Measurements from ENCODE around the gene GYS2.

Gene GYS2

DNA sequence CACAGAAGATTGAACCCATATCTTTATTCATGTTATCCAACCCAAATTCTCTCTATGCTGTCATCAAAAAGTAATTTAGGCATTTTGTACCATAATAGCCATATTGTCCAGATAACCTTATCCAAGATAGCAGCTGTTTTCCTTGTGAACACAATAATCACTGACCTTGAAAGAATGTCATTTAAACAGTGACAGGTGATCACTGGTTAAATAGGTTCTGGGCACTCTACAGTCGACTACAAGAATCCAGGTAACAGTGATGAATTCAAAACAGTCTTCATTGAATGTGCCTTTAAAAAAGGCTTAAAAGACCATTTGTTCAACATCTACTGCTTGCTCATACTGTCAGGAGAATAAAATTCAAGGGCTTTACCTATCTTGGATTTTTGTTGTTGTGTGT lies 83.1 kb downstream of the GYS2 start:
- H3K4me3 ChIP-seq (ENCODE audit: control insufficient read depth, low read depth, low read length) = no peak overlapping the region
- no peak for DNase-seq (ENCODE audit: low read depth)
- TF ChIP-seq, protein P1, sequence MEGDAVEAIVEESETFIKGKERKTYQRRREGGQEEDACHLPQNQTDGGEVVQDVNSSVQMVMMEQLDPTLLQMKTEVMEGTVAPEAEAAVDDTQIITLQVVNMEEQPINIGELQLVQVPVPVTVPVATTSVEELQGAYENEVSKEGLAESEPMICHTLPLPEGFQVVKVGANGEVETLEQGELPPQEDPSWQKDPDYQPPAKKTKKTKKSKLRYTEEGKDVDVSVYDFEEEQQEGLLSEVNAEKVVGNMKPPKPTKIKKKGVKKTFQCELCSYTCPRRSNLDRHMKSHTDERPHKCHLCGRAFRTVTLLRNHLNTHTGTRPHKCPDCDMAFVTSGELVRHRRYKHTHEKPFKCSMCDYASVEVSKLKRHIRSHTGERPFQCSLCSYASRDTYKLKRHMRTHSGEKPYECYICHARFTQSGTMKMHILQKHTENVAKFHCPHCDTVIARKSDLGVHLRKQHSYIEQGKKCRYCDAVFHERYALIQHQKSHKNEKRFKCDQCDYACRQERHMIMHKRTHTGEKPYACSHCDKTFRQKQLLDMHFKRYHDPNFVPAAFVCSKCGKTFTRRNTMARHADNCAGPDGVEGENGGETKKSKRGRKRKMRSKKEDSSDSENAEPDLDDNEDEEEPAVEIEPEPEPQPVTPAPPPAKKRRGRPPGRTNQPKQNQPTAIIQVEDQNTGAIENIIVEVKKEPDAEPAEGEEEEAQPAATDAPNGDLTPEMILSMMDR (IDR thresholded peaks at IDR 0.05; ENCODE audit: control insufficient read depth, insufficient read depth, low read depth, low read length, missing control alignments) = no peak

DNA sequence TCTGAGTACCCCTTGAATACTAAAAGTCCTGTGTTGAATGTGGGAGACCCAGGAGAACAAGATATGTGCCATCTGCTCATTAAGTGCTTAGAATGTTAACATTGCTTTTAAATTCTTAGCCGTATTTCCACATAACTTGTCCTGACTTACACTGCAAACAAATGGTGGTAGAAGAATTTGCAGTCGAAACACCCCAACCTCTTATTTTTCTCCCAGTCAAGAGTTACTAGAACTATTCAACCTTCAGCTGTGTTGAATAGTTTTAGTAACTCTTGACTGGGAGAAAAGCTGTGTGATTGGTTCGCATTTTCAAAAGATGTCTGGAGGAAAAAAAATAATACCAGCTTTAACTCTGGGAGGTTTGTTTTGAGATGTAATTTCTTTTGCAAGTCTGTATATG lies 86.2 kb downstream of the GYS2 start:
- no peak for DNase-seq (ENCODE audit: low read depth)
- TF ChIP-seq, protein P1 (IDR thresholded peaks at IDR 0.05; ENCODE audit: control insufficient read depth, insufficient read depth, low read depth, low read length, missing control alignments) = no peak

DNA sequence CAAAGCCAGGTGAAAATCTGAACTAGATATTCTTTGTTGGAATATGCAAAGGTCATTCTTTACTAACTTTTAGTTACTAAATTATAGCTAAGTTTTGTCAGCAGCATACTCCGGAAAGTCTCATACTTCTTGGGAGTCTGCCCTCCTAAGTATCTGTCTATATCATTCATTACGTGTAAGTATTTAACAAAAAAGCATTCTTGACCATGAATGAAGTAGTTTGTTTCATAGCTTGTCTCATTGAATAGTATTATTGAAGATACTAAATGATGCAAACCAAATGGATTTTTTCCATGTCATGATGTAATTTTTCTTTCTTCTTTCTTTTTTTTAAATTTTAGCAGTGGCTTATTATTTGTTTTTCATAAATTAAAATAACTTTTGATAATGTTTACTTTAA lies 88.4 kb downstream of the GYS2 start:
- TF ChIP-seq, protein P1 (IDR thresholded peaks at IDR 0.05; ENCODE audit: control insufficient read depth, insufficient read depth, low read depth, low read length, missing control alignments) = no peak
- DNase-seq (ENCODE audit: low read depth) = no peak
- H3K4me3 ChIP-seq (ENCODE audit: control insufficient read depth, low read depth, low read length) = no peak overlapping the region

More for the DNA sequence above, 86.2 kb downstream of the GYS2 start:
- no peak overlapping the region for H3K4me3 ChIP-seq (ENCODE audit: control insufficient read depth, low read depth, low read length)

DNA sequence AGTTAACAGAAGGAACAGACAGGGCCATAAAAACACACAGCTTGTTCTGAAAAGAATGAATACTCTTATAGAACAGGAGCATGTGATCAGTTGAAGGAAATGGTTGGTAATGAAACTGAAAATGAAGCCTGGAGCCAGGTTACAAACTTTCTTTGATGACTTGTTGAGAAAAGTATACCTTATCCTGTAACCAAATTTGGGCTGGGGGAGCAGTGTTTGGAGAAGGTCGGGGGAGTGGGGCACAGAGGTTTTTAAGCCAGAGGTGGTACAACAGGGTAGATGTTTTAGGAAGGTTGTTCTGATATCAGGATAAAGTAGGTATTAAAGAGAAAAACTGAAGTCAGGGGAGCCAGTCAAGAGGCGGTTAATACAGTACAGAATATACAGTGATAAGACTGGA lies 94.9 kb downstream of the GYS2 start:
- no peak for DNase-seq (ENCODE audit: low read depth)
- H3K4me3 ChIP-seq (ENCODE audit: control insufficient read depth, low read depth, low read length) = no peak overlapping the region
- TF ChIP-seq, protein P1 (IDR thresholded peaks at IDR 0.05; ENCODE audit: control insufficient read depth, insufficient read depth, low read depth, low read length, missing control alignments) = no peak

DNA sequence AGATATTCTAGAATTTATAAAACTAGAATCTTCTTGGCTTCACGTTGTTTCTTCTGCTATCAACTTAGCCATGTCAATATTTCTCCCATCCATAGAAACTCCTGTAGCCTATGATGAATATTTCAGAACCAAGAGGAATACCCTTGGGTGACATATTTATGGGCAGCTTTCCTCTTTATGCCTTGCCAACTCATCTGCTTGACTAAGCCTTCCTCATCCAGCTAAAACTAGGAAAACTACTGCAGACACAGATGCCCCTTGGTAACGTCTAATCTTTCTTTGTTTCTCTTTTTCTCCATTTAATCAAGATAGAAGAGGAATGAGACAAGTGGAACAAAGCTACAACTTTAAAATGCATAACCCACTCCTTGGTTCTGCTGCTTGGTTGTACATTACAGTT lies 96.8 kb downstream of the GYS2 start:
- H3K4me3 ChIP-seq (ENCODE audit: control insufficient read depth, low read depth, low read length) = no peak overlapping the region
- no peak for DNase-seq (ENCODE audit: low read depth)
- TF ChIP-seq, protein P1 (IDR thresholded peaks at IDR 0.05; ENCODE audit: control insufficient read depth, insufficient read depth, low read depth, low read length, missing control alignments) = no peak

DNA sequence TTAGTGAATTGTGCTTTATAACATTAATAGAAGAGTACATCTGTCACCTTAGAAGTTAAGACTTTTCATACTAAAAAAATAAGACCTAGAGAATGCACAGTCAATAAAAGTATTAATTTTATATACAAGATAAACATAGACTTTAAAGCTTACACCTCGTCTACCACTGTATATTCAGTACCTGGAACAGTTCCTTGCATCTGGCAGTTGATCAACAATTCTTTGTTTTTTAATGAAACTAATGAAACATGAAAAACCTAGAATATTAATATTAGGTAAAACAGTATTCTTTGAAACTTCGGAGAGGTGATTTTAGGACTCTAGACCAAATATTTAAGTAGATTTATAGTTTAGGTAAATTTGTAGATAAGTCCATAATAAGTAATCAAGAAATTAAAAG lies 98.8 kb downstream of the GYS2 start:
- TF ChIP-seq, protein P1 (IDR thresholded peaks at IDR 0.05; ENCODE audit: control insufficient read depth, insufficient read depth, low read depth, low read length, missing control alignments) = no peak
- H3K4me3 ChIP-seq (ENCODE audit: control insufficient read depth, low read depth, low read length) = no peak overlapping the region
- DNase-seq (ENCODE audit: low read depth) = no peak

DNA sequence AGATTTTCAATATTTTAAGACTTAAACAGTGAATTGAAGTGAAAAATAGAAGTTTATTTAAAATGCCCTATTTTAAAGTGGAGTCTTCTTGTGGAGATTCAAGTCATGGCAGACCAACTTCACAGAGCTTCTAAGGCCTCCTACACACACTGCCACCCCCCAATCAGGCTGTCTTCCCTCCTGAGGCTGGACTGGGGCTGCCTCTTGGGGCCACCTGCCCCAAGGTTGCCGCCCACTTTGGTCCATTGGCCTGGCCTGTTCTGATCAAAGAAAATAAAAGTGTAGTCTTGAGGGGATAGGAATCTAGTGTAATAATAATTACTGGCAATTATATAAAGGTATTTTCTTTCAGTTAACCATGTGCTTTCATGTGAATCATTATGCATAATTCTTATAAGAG lies 101.8 kb downstream of the GYS2 start:
- no peak for DNase-seq (ENCODE audit: low read depth)
- TF ChIP-seq, protein P1 (IDR thresholded peaks at IDR 0.05; ENCODE audit: control insufficient read depth, insufficient read depth, low read depth, low read length, missing control alignments) = no peak
- peak overlapping the region; percentile 97 for H3K4me3 ChIP-seq (ENCODE audit: control insufficient read depth, low read depth, low read length)
